ENCODE measurements around the gene TESK1. TPM values are rescaled to one million over a fixed set of nuclear protein-coding genes. Genes with fewer than 3 reads are reported as not detected.

Gene TESK1
- total RNA-seq, 1 donor from 2014 or later = 5.2 TPM

DNA sequence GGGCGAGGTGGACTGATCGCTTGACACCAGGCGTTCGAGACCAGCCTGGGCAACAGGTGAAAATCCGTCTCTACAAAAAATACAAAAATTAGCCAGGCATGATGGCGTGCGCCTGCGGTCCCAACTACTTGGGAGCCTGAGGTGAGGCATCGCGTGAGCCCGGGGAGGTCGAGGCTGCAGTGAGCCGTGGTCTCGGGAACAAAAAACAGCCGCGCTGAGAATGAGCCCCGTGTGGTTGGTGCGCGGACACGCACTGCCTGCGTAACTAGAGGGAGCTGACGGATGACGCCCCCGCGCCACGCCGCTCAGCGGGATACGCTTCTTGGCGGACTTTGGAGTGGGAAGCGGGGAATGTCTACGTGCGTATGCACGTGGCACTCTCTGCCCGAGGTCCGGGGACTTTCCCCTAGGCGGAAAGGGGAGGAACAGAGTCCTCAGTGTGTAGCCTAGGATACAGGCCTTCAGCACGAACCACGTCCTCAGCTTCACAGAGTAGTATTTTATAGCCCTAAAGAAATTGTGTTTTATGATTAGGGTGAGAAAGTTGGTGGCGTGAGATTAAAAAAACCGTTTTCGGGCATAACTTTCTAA is 52.6 kb downstream of the TESK1 start, which contains the start of gene RMRP:
RMRP (minus strand) TSS at position 474 of the 591 bp plus-strand sequence.
- H3K4me3 ChIP-seq = peak within 1 kb of the TSS; percentile 75
- peaks cover 15% of the 10 kb centered on the region for H3K27me3 Mint-ChIP-seq (ENCODE audit: insufficient read depth, low read depth)
- peak; percentile 98 for DNase-seq (ENCODE audit: low spot score)
- H3K27ac Mint-ChIP-seq = peak within 1 kb of the TSS; percentile 100
- peaks cover 45% of the 10 kb centered on the region for H3K4me1 Mint-ChIP-seq
- H3K36me3 ChIP-seq = no peaks in the 10 kb centered on the region
- peak within 1 kb of the TSS; percentile 97 for H3K27ac ChIP-seq
- H3K36me3 Mint-ChIP-seq = peaks cover 27% of the 10 kb centered on the region
- H3K4me1 ChIP-seq = no peaks in the 10 kb centered on the region
- peaks cover 48% of the 10 kb centered on the region for H3F3A ChIP-seq (ENCODE audit: low read depth)
- peak within 1 kb of the TSS; percentile 91 for H3K4me3 Mint-ChIP-seq
- no peaks in the 10 kb centered on the region for H3K9me3 ChIP-seq (ENCODE audit: low read depth)
- peak within 1 kb of the TSS; percentile 60 for H2AFZ ChIP-seq (replicated peaks)
- peak within 1 kb of the TSS; percentile 82 for H3K4me2 ChIP-seq
- peaks cover 8% of the 10 kb centered on the region for H3K79me2 ChIP-seq (ENCODE audit: low read depth)
- peak within 1 kb of the TSS; percentile 78 for H3K9ac ChIP-seq
- TF ChIP-seq EZH2phosphoT487 (IDR thresholded peaks at IDR 0.05) (no peak), EZH2 (IDR thresholded peaks at IDR 0.05) (no peak)
- TF ChIP-seq, protein P1, sequence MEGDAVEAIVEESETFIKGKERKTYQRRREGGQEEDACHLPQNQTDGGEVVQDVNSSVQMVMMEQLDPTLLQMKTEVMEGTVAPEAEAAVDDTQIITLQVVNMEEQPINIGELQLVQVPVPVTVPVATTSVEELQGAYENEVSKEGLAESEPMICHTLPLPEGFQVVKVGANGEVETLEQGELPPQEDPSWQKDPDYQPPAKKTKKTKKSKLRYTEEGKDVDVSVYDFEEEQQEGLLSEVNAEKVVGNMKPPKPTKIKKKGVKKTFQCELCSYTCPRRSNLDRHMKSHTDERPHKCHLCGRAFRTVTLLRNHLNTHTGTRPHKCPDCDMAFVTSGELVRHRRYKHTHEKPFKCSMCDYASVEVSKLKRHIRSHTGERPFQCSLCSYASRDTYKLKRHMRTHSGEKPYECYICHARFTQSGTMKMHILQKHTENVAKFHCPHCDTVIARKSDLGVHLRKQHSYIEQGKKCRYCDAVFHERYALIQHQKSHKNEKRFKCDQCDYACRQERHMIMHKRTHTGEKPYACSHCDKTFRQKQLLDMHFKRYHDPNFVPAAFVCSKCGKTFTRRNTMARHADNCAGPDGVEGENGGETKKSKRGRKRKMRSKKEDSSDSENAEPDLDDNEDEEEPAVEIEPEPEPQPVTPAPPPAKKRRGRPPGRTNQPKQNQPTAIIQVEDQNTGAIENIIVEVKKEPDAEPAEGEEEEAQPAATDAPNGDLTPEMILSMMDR (IDR thresholded peaks at IDR 0.05) = peak; percentile 30
- H4K20me1 ChIP-seq (ENCODE audit: low read depth) = peaks cover 10% of the 10 kb centered on the region
- peaks cover 15% of the 10 kb centered on the region for H3K27me3 ChIP-seq
- peaks cover 3% of the 10 kb centered on the region for H3K9me3 Mint-ChIP-seq

DNA sequence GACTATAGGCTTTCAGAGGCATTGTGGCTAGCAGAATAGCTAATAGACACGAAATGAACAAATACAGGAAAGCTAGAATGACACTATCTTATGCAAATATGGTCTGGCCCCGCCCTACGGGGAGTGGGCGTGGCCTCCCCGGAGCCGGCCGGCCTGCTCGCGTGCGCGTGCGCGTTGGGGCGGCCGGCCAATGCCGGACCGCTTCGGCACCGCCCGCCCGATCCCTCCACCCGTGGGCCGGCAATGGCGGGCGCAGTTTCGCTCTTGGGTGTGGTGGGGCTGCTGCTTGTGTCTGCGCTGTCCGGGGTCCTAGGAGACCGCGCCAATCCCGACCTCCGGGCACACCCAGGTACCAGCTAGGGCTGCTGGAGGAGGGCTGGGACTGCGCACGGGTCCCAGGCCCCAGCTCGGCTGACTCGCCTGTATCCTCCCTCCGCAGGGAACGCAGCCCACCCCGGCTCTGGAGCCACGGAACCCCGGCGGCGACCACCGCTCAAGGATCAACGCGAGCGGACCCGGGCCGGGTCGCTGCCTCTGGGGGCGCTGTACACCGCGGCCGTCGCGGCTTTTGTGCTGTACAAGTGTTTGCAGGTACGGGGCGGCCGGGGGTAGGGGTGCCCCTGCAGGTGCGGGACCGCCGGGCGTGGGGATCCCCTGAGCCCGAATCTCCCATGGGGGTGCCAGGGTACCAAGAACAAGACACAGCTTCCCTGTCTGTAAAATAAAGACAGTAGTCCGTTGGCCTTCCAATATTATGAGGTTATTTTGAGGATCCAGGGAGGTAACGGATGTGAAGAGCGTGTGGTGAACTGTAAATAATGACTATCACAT is 53.3 kb downstream of the TESK1 start, which contains the start of gene CCDC107:
CCDC107 (plus strand) TSS at position 156 of the 831 bp plus-strand sequence; CDS start at position 244, 88 bp downstream.
- peak within 1 kb of the TSS; percentile 97 for H3K27ac ChIP-seq
- no peaks in the 10 kb centered on the region for H3K36me3 ChIP-seq
- Mint-ChIP-seq H3K27ac (peak within 1 kb of the TSS; percentile 100), H3K9me3 (peaks cover 3% of the 10 kb centered on the region), H3K4me1 (peaks cover 51% of the 10 kb centered on the region), H3K36me3 (peaks cover 28% of the 10 kb centered on the region), H3K27me3 (ENCODE audit: insufficient read depth, low read depth) (peaks cover 15% of the 10 kb centered on the region), H3K4me3 (peak within 1 kb of the TSS; percentile 91)
- peaks cover 49% of the 10 kb centered on the region for H3F3A ChIP-seq (ENCODE audit: low read depth)
- H3K9me3 ChIP-seq (ENCODE audit: low read depth) = no peaks in the 10 kb centered on the region
- H3K27me3 ChIP-seq = peaks cover 15% of the 10 kb centered on the region
- peaks cover 10% of the 10 kb centered on the region for H4K20me1 ChIP-seq (ENCODE audit: low read depth)
- peak within 1 kb of the TSS; percentile 82 for H3K4me2 ChIP-seq
- peak within 1 kb of the TSS; percentile 75 for H3K4me3 ChIP-seq
- peak within 1 kb of the TSS; percentile 78 for H3K9ac ChIP-seq
- no peak for TF ChIP-seq EZH2phosphoT487 (IDR thresholded peaks at IDR 0.05)
- TF ChIP-seq, protein P1 (IDR thresholded peaks at IDR 0.05) = peak; percentile 79
- H3K79me2 ChIP-seq (ENCODE audit: low read depth) = peaks cover 13% of the 10 kb centered on the region
- H2AFZ ChIP-seq (replicated peaks) = peak within 1 kb of the TSS; percentile 60
- DNase-seq (ENCODE audit: low spot score) = peak; percentile 94
- H3K4me1 ChIP-seq = peaks cover 2% of the 10 kb centered on the region

- Mint-ChIP-seq H3K4me3 (peak overlapping the region; percentile 91), H3K27ac (no peak overlapping the region), H3K27me3 (ENCODE audit: insufficient read depth, low read depth) (peaks cover 17% of the 10 kb centered on the region), H3K36me3 (peaks cover 29% of the 10 kb centered on the region), H3K4me1 (peaks cover 56% of the 10 kb centered on the region), H3K9me3 (peaks cover 3% of the 10 kb centered on the region)
- Histone ChIP-seq H3K4me3 (peak overlapping the region; percentile 75), H2AFZ (replicated peaks) (no peak overlapping the region), H3K4me2 (peak overlapping the region; percentile 82), H3K36me3 (no peaks in the 10 kb centered on the region), H3K9ac (peak overlapping the region; percentile 78), H3K27ac (no peak overlapping the region), H3K79me2 (ENCODE audit: low read depth) (peaks cover 18% of the 10 kb centered on the region), H4K20me1 (ENCODE audit: low read depth) (peaks cover 10% of the 10 kb centered on the region), H3K9me3 (ENCODE audit: low read depth) (no peaks in the 10 kb centered on the region), H3F3A (ENCODE audit: low read depth) (peaks cover 52% of the 10 kb centered on the region), H3K4me1 (peaks cover 7% of the 10 kb centered on the region), H3K27me3 (peaks cover 15% of the 10 kb centered on the region)
- no peak for TF ChIP-seq EZH2phosphoT487 (IDR thresholded peaks at IDR 0.05)
- TF ChIP-seq, protein P1 (IDR thresholded peaks at IDR 0.05) = no peak
- TF ChIP-seq EZH2 (IDR thresholded peaks at IDR 0.05) = no peak
- no peak for DNase-seq (ENCODE audit: low spot score)
These were observed 53.8 kb downstream of the TESK1 start for GRCh38 chr9:35658968-35659220.

Data from neural progenitor cell (in vitro differentiated cells).